ENCODE measurements around the gene ANAPC4. TPM values are rescaled to one million over a fixed set of nuclear protein-coding genes. Genes with fewer than 3 reads are reported as not detected.

The ANAPC4 gene
- total RNA-seq, 2 donors from 2014 or later, result 19.1 to 24.8 TPM

GRCh38 chr4:25443851-25444250, 66.8 kb downstream of the ANAPC4 start:
- Histone ChIP-seq H3K36me3 (no peaks in the 10 kb centered on the region), H3K4me3 (no peak overlapping the region), H3K27ac (no peak overlapping the region), H3K9me3 (no peaks in the 10 kb centered on the region), H3K4me1 (no peaks in the 10 kb centered on the region), H3K9ac (ENCODE audit: low read depth in 2 of 2, low read length in 2 of 2) (no peak overlapping the region), H3K27me3 (no peaks in the 10 kb centered on the region)
- intact Hi-C loops (cut with DNase I), result no loop called here
- no peak for DNase-seq
- TF ChIP-seq CTCF (IDR thresholded peaks at IDR 0.05), result no peak

GRCh38 chr4:25446611-25447010, 69.5 kb downstream of the ANAPC4 start:
- no peak for TF ChIP-seq CTCF (IDR thresholded peaks at IDR 0.05)
- no peak overlapping the region for H3K4me3 ChIP-seq
- H3K9ac ChIP-seq (ENCODE audit: low read depth in 2 of 2, low read length in 2 of 2), result no peak overlapping the region
- intact Hi-C loops (cut with DNase I), result no loop called here
- no peak for DNase-seq
- no peaks in the 10 kb centered on the region for H3K9me3 ChIP-seq
- no peaks in the 10 kb centered on the region for H3K36me3 ChIP-seq
- no peaks in the 10 kb centered on the region for H3K4me1 ChIP-seq
- H3K27me3 ChIP-seq, result no peaks in the 10 kb centered on the region
- H3K27ac ChIP-seq, result no peak overlapping the region

GRCh38 chr4:25448379-25449109, 71.5 kb downstream of the ANAPC4 start:
- TF ChIP-seq CTCF (IDR thresholded peaks at IDR 0.05), result no peak
- H3K9ac ChIP-seq (ENCODE audit: low read depth in 2 of 2, low read length in 2 of 2), result no peak overlapping the region
- intact Hi-C loops (cut with DNase I), result no loop called here

GRCh38 chr4:25449270-25449669, 72.2 kb downstream of the ANAPC4 start:
- H3K4me1 ChIP-seq, result no peaks in the 10 kb centered on the region
- H3K27me3 ChIP-seq, result no peaks in the 10 kb centered on the region
- no peak for TF ChIP-seq CTCF (IDR thresholded peaks at IDR 0.05)
- no peak overlapping the region for H3K4me3 ChIP-seq
- intact Hi-C loops (cut with DNase I), result no loop called here
- no peak for DNase-seq
- no peak overlapping the region for H3K27ac ChIP-seq
- H3K9me3 ChIP-seq, result no peaks in the 10 kb centered on the region
- H3K9ac ChIP-seq (ENCODE audit: low read depth in 2 of 2, low read length in 2 of 2), result no peak overlapping the region
- H3K36me3 ChIP-seq, result no peaks in the 10 kb centered on the region

More at GRCh38 chr4:25448379-25449109, 71.5 kb downstream of the ANAPC4 start:
- Histone ChIP-seq H3K36me3 (no peaks in the 10 kb centered on the region), H3K4me1 (no peaks in the 10 kb centered on the region), H3K9me3 (no peaks in the 10 kb centered on the region), H3K4me3 (no peak overlapping the region), H3K27me3 (no peaks in the 10 kb centered on the region), H3K27ac (no peak overlapping the region)
- DNase-seq, result no peak

- no peaks in the 10 kb centered on the region for H3K4me1 ChIP-seq
- H3K27ac ChIP-seq, result no peak overlapping the region
- H3K36me3 ChIP-seq, result no peaks in the 10 kb centered on the region
- intact Hi-C loops (cut with DNase I), result no loop called here
- no peaks in the 10 kb centered on the region for H3K9me3 ChIP-seq
- no peak for TF ChIP-seq CTCF (IDR thresholded peaks at IDR 0.05)
- no peak for DNase-seq
- no peak overlapping the region for H3K9ac ChIP-seq (ENCODE audit: low read depth in 2 of 2, low read length in 2 of 2)
- no peak overlapping the region for H3K4me3 ChIP-seq
- no peaks in the 10 kb centered on the region for H3K27me3 ChIP-seq
These were observed 72.6 kb downstream of the ANAPC4 start for GRCh38 chr4:25449688-25450087.
